Body of pancreas (tissue), 4 donors: ENCODE results near the gene RBM43.

ENCODE experiments used
- POLR2A ChIP-seq, 3 donors: fragments of 450-650 bp; IDR thresholded peaks; one replicate each; pipeline ENCODE4 v1.6.1; 2016; ENCODE audit warnings: antibody characterized with exemption in 3 of 3, mild to moderate bottlenecking in 2 of 3
- TF ChIP-seq, protein P1 (sequence below), 7 experiments: fragments of 450-650 bp in 4 of 7; fragments of 200-600 bp in 3 of 7; sonication (generic) in 3 of 7; IDR thresholded peaks; one replicate each; pipeline ENCODE4 v1.5.1; 2016 to 2019; ENCODE audit warnings: antibody characterized with exemption in 7 of 7

DNA sequence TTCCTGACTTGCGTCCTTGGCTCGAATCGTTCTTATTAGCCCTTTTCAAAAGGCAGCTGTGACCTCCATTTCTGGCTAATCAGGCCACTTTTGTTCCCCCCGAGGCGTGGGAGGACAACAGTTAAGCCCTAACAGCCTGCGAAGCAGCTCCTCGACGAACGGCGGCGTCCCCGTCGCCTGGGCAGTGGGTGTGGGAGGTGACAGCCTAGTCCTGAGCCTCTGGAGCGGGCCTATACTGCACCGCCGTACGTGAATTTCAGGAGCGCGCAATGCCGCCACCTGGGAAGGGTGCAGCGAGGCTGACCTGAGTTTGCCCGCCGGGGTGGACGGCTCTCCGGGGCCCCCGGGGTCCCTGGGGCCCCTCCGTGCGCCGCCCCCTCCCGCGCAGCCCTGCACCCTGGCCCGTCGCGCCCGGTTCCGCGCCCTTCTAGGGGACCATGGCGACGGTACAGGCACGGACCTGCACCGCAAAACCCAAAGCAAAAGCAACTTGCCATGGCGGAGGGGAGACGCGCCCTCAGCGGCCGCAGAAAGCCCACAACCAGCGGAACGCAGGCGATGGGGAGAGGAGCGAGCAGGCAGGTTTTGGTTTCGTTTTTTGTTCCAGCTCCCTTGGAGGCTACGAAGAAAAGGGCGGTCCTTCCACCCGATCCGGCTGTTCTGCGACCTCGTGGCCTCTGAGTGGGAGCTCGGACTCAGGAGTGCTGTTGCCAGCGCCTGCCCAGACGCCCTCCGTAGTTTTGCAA, at the start of gene RBM43:
- TF ChIP-seq, protein P1, sequence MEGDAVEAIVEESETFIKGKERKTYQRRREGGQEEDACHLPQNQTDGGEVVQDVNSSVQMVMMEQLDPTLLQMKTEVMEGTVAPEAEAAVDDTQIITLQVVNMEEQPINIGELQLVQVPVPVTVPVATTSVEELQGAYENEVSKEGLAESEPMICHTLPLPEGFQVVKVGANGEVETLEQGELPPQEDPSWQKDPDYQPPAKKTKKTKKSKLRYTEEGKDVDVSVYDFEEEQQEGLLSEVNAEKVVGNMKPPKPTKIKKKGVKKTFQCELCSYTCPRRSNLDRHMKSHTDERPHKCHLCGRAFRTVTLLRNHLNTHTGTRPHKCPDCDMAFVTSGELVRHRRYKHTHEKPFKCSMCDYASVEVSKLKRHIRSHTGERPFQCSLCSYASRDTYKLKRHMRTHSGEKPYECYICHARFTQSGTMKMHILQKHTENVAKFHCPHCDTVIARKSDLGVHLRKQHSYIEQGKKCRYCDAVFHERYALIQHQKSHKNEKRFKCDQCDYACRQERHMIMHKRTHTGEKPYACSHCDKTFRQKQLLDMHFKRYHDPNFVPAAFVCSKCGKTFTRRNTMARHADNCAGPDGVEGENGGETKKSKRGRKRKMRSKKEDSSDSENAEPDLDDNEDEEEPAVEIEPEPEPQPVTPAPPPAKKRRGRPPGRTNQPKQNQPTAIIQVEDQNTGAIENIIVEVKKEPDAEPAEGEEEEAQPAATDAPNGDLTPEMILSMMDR (IDR thresholded peaks at IDR 0.05): peak in 1 of 7 experiments; percentile 9
- TF ChIP-seq POLR2A (IDR thresholded peaks at IDR 0.05): peak; percentile 35 to 74 (median 68)
